K562 (cell line): ENCODE data around the gene ECSIT. TPM values are rescaled to one million over a fixed set of nuclear protein-coding genes. Genes with fewer than 3 reads are reported as not detected.

Experiments used
- MGA ChIP-seq: fragments of 450-650 bp; IDR thresholded peaks from 2 replicates; pipeline ENCODE4 v1.6.1; 2016; ENCODE audit warnings: mild to moderate bottlenecking, moderate library complexity
- polyA plus RNA-seq, 8 experiments: library from polyadenylated mRNA; depleted of rRNA in 4 of 8; stranded (reverse) in 5 of 8; unstranded in 3 of 8; fragments of >200 nt; fragmentation: Nextera tagmentation in 2 of 8; fragmentation: Illumina TruSeq in 1 of 8; extraction: Ambion mirVana in 2 of 8; extraction: Trizol in 1 of 8; gene quantifications; 2 replicates each; pipeline versions ENCODE4 v1.2.1 to v1.2.3, GENCODE V29; 2011 to 2014; ENCODE audit warnings: inconsistent platforms in 1 of 8, missing spikeins in 1 of 8
- total RNA-seq, 7 experiments: library from RNA; depleted of rRNA in 6 of 7; stranded (reverse); fragments of >200 nt in 6 of 7; fragmentation: Illumina TruSeq in 2 of 7; extraction: Trizol in 2 of 7; gene quantifications; 2 replicates each; pipeline versions ENCODE4 v1.2.1 to v1.2.3, GENCODE V29; 2011 to 2021; ENCODE audit warnings: low replicate concordance in 1 of 7

The ECSIT gene
- total and polyA plus RNA-seq, 9 of the 15 experiments (the other 6 are each of a cell fraction or from before 2014, with no cell fraction given), result 1.1 to 82.5 (median 43.9) TPM

- no peak for TF ChIP-seq MGA
These were observed 47.3 kb upstream of the ECSIT start (continued) for GRCh38 chr19:11576227-11576626.
